Thyroid gland (tissue), 4 donors: Measurements from ENCODE around the gene PKP2.

Experiments used
- CTCF ChIP-seq, 6 experiments: fragments of 200-600 bp in 3 of 6; fragments of 450-650 bp in 3 of 6; sonication (generic) in 3 of 6; IDR thresholded peaks; one replicate each; pipeline ENCODE4 v1.5.1; 2016 to 2019; ENCODE audit warnings: antibody characterized with exemption in 6 of 6, mild to moderate bottlenecking in 2 of 6, inconsistent platforms in 1 of 6, moderate library complexity in 1 of 6
- POLR2A ChIP-seq, 2 donors: fragments of 450-650 bp; IDR thresholded peaks; one replicate each; pipeline ENCODE4 v1.6.1; 2017; ENCODE audit warnings: antibody characterized with exemption in 2 of 2, mild to moderate bottlenecking in 2 of 2, moderate library complexity in 1 of 2

GRCh38 chr12:32881107-32881506 lies 15.5 kb downstream of the PKP2 start:
- TF ChIP-seq CTCF (IDR thresholded peaks at IDR 0.05) (no peak), POLR2A (IDR thresholded peaks at IDR 0.05) (no peak)
